Measurements from ENCODE around the gene CDC42.

CDC42 gene

GRCh38 chr1:22038036-22038435, 14.5 kb upstream of the CDC42 start:
- no peak for DNase-seq

- peak; percentile 84 for DNase-seq
Measured at GRCh38 chr1:22039594-22040285, 12.8 kb upstream of the CDC42 start.

GRCh38 chr1:22040286-22040623, 12.3 kb upstream of the CDC42 start:
- DNase-seq, result no peak

- no peak for DNase-seq
Measured at GRCh38 chr1:22041505-22041904, 11.0 kb upstream of the CDC42 start.

GRCh38 chr1:22043198-22043769, 9.2 kb upstream of the CDC42 start:
- DNase-seq, result no peak

- peak; percentile 88 for DNase-seq
Measured at GRCh38 chr1:22044690-22045420, 7.7 kb upstream of the CDC42 start.

GRCh38 chr1:22045604-22046228, 6.8 kb upstream of the CDC42 start:
- DNase-seq, result no peak

- no peak for DNase-seq
Measured at GRCh38 chr1:22048351-22049192, 3.9 kb upstream of the CDC42 start.

GRCh38 chr1:22050330-22050729, 2.2 kb upstream of the CDC42 start:
- DNase-seq, result no peak

GRCh38 chr1:22051607-22052114, 848 bp upstream of the CDC42 start:
- no peak for DNase-seq

- peak; percentile 29 for DNase-seq
Measured at GRCh38 chr1:22053017-22053860, 730 bp downstream of the CDC42 start.

- no peak for DNase-seq
Measured at GRCh38 chr1:22053861-22054770, 1.6 kb downstream of the CDC42 start.

- DNase-seq, result no peak
Measured at GRCh38 chr1:22055463-22055862, 3.0 kb downstream of the CDC42 start.

GRCh38 chr1:22056043-22056442, 3.5 kb downstream of the CDC42 start:
- DNase-seq, result no peak

- DNase-seq, result no peak
Measured at GRCh38 chr1:22056936-22057335, 4.4 kb downstream of the CDC42 start.

GRCh38 chr1:22057861-22058260, 5.4 kb downstream of the CDC42 start:
- no peak for DNase-seq

GRCh38 chr1:22064751-22065402, 12.4 kb downstream of the CDC42 start:
- DNase-seq, result no peak

GRCh38 chr1:22071511-22071910, 19.0 kb downstream of the CDC42 start:
- no peak for DNase-seq

GRCh38 chr1:22074803-22075202, 22.3 kb downstream of the CDC42 start:
- DNase-seq, result no peak

GRCh38 chr1:22075718-22076117, 23.2 kb downstream of the CDC42 start:
- DNase-seq, result no peak
